HEK293 (cell line): Measurements from ENCODE around the gene MICU1.
"Not testable (repeated sequence)": the region's sequence is repeated elsewhere in the genome, so short reads cannot be mapped to it uniquely, and the experiment has no call there.

Experiments used
- BCL11A ChIP-seq: fragments of 450-650 bp; formaldehyde crosslinking; IDR thresholded peaks from 2 replicates; pipeline ENCODE4 v1.5.1; 2016; ENCODE audit warnings: low read depth, missing biosample characterization, missing genetic modification characterization
- CTCF ChIP-seq: fragments of 450-650 bp; formaldehyde crosslinking; IDR thresholded peaks from 2 replicates; pipeline ENCODE4 v1.5.1; 2016; ENCODE audit warnings: missing biosample characterization, missing genetic modification characterization
- PRDM4 ChIP-seq: fragments of 450-650 bp; formaldehyde crosslinking; IDR thresholded peaks from 2 replicates; pipeline ENCODE4 v1.5.1; 2017; ENCODE audit warnings: missing biosample characterization, missing genetic modification characterization
- REST ChIP-seq: fragments of 450-650 bp; formaldehyde crosslinking; IDR thresholded peaks from 2 replicates; pipeline ENCODE4 v1.5.1; 2016; ENCODE audit warnings: missing biosample characterization, missing genetic modification characterization
- SP3 ChIP-seq: fragments of 450-650 bp; formaldehyde crosslinking; IDR thresholded peaks from 2 replicates; pipeline ENCODE4 v1.5.1; 2016; ENCODE audit warnings: missing biosample characterization, missing genetic modification characterization
- TCF7L2 ChIP-seq: IDR thresholded peaks from 2 replicates; pipeline ENCODE4 v1.6.1; 2011; ENCODE audit warnings: low read depth, mild to moderate bottlenecking, inconsistent platforms, low read length, moderate library complexity, borderline replicate concordance
- YY1 ChIP-seq: fragments of 450-650 bp; formaldehyde crosslinking; IDR thresholded peaks from 2 replicates; pipeline ENCODE4 v1.5.1; 2018; ENCODE audit warnings: missing biosample characterization, missing genetic modification characterization
- ZBTB11 ChIP-seq: fragments of 450-650 bp; formaldehyde crosslinking; conservative IDR thresholded peaks from 2 replicates; pipeline ENCODE4 v1.5.1; 2016; ENCODE audit warnings: low read depth, missing biosample characterization, missing genetic modification characterization
- ZBTB17 ChIP-seq: fragments of 450-650 bp; formaldehyde crosslinking; IDR thresholded peaks from 2 replicates; pipeline ENCODE4 v1.5.1; 2016; ENCODE audit warnings: missing biosample characterization, missing genetic modification characterization
- ZBTB21 ChIP-seq: fragments of 450-650 bp; formaldehyde crosslinking; IDR thresholded peaks from 2 replicates; pipeline ENCODE4 v1.5.1; 2017; ENCODE audit warnings: missing biosample characterization, missing genetic modification characterization
- ZBTB7A ChIP-seq: fragments of 450-650 bp; formaldehyde crosslinking; IDR thresholded peaks from 2 replicates; pipeline ENCODE4 v1.5.1; 2016; ENCODE audit warnings: low read depth, missing biosample characterization, missing genetic modification characterization

GRCh38 chr10:72346117-72346516, 279.8 kb downstream of the MICU1 start:
- not testable (repeated sequence) for TF ChIP-seq REST (tag by site-specific recombination); ZBTB11 (tag by site-specific recombination); CTCF; TCF7L2; SP3 (tag by site-specific recombination); ZBTB17; ZBTB7A (tag by site-specific recombination); BCL11A (tag by site-specific recombination); YY1 (tag by site-specific recombination); ZBTB21 (tag by site-specific recombination); PRDM4 (tag by site-specific recombination)
